GM23248 (cell line): ENCODE results near the gene GASK1A. TPM values are rescaled to one million over a fixed set of nuclear protein-coding genes. Genes with fewer than 3 reads are reported as not detected.
"Not testable (repeated sequence)": the region's sequence is repeated elsewhere in the genome, so short reads cannot be mapped to it uniquely, and the experiment has no call there.

Experiments
- DNase-seq: peaks from one replicate; pipeline ENCODE4 v3.0.0-alpha.2; 2015
- H2AFZ ChIP-seq: fragments of 200-600 bp; sonication (generic); 2 replicates; pipeline ENCODE4 v1.6.1; 2016; ENCODE audit warnings: antibody characterized with exemption
- H3F3A ChIP-seq: fragments of 200-600 bp; sonication (generic); 2 replicates; pipeline ENCODE4 v1.6.1; 2016; ENCODE audit warnings: mild to moderate bottlenecking, antibody characterized with exemption, mixed run types; ENCODE audit not compliant: insufficient read depth
- H3K27ac ChIP-seq: fragments of 200-600 bp; sonication (generic); 2 replicates; pipeline ENCODE4 v1.5.1; 2016; ENCODE audit warnings: mild to moderate bottlenecking
- H3K27me3 ChIP-seq: fragments of 200-600 bp; sonication (generic); replicated peaks from 2 replicates; pipeline ENCODE4 v1.6.1; 2016; ENCODE audit warnings: mild to moderate bottlenecking; ENCODE audit not compliant: insufficient read depth
- H3K36me3 ChIP-seq: fragments of 200-600 bp; sonication (generic); 2 replicates; pipeline ENCODE4 v1.6.1; 2016; ENCODE audit warnings: low read depth, mild to moderate bottlenecking
- H3K4me1 ChIP-seq: fragments of 200-600 bp; sonication (generic); 2 replicates; pipeline ENCODE4 v1.6.1; 2016; ENCODE audit warnings: mild to moderate bottlenecking; ENCODE audit not compliant: insufficient read depth
- H3K4me2 ChIP-seq: fragments of 200-600 bp; sonication (generic); one replicate; pipeline ENCODE4 v1.6.1; 2016; ENCODE audit warnings: mild to moderate bottlenecking; ENCODE audit not compliant: unreplicated experiment
- H3K4me3 ChIP-seq: fragments of 200-600 bp; sonication (generic); 2 replicates; pipeline ENCODE4 v1.5.1; 2016; ENCODE audit warnings: mild to moderate bottlenecking
- H3K79me2 ChIP-seq: fragments of 200-600 bp; sonication (generic); 2 replicates; pipeline ENCODE4 v1.6.1; 2016; ENCODE audit warnings: mild to moderate bottlenecking; ENCODE audit not compliant: insufficient read depth
- H3K9ac ChIP-seq: fragments of 200-600 bp; sonication (generic); 2 replicates; pipeline ENCODE4 v1.6.1; 2016; ENCODE audit warnings: mild to moderate bottlenecking
- H3K9me2 ChIP-seq: fragments of 200-600 bp; sonication (generic); 2 replicates; pipeline ENCODE4 v1.6.1; 2016; ENCODE audit warnings: mixed run types, mild to moderate bottlenecking, moderate library complexity; ENCODE audit not compliant: insufficient read depth
- H3K9me3 ChIP-seq: fragments of 200-600 bp; sonication (generic); one replicate; pipeline ENCODE4 v1.6.1; 2017; ENCODE audit warnings: low read depth
- H4K20me1 ChIP-seq: fragments of 200-600 bp; sonication (generic); 2 replicates; pipeline ENCODE4 v1.6.0; 2016; ENCODE audit not compliant: insufficient read depth
- EZH2 ChIP-seq: fragments of 200-600 bp; sonication (generic); IDR thresholded peaks from 2 replicates; pipeline ENCODE4 v1.6.1; 2018; ENCODE audit warnings: antibody characterized with exemption, mild to moderate bottlenecking; ENCODE audit not compliant: insufficient read depth, poor library complexity, severe bottlenecking
- EZH2phosphoT487 ChIP-seq: fragments of 200-600 bp; sonication (generic); IDR thresholded peaks from 2 replicates; pipeline ENCODE4 v1.6.1; 2018; ENCODE audit warnings: antibody characterized with exemption, moderate library complexity, mild to moderate bottlenecking, low read depth; ENCODE audit not compliant: insufficient read depth
- WGBS, 2 experiments: methylation state at CpG; one replicate each; pipeline ENCODE4 v1.1.6; 2015 to 2017; ENCODE audit warnings: low lambda C conversion rate in 2 of 2, low coverage in 1 of 2; ENCODE audit errors: missing lambda C conversion rate in 2 of 2; 5-methylcytosine and 5-hydroxymethylcytosine counted together
- in situ Hi-C: fragments of 300-500 bp; cut with MboI; formaldehyde crosslinking; loops from 2 replicates; pipeline ENCODE4 v1.15.0; 2020
- polyA plus RNA-seq: library from polyadenylated mRNA; unstranded; fragments of >200 nt; fragmentation: Nextera tagmentation; extraction: Ambion mirVana; gene quantifications from 2 replicates; pipeline ENCODE4 v1.2.1, GENCODE V29; 2016
- total RNA-seq: library from RNA; depleted of rRNA; stranded (reverse); fragments of >200 nt; shearing (Covaris generic); gene quantifications from 2 replicates; pipeline ENCODE4 v1.2.3, GENCODE V29; 2014

GASK1A gene
- total and polyA plus RNA-seq, 2 experiments from 2014 or later, result 0.08 to 1.8 TPM

DNA sequence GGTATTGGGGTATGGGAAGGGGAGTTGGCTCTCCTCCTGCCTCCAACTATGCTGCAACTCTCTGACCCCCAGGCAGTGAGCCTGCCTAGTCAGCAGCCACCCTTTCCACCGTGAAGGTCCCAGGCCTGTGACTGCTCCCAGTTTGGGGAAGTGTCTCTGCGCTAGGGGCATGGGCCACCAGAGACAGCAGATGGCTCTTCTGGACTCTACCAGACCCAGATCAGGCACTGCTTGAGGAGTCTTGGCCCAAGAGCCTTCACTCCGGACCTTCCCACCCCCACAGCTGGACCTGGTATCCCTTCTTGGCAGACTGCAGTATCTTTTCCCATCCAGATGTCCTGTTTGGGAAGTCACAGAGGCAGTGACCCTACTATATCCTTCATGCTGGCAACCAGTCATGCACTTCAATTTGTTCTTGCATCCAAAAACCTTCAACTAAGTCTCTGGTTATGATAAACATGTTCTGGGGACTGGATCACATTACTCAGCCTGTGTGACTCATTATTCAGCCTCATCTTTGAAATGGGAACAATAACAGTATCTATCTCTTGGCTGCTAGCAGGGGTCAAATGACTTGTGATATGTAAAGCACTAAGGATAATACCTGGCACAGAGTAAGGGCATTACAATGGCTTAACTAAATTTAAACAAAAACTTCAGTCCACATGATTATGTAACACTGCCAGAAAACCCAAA lies 64.1 kb downstream of the GASK1A start:
- H3K27me3 ChIP-seq, result no peaks in the 10 kb centered on the region
- H2AFZ ChIP-seq, result no peak overlapping the region
- no peaks in the 10 kb centered on the region for H3K79me2 ChIP-seq
- no peak overlapping the region for H3K9ac ChIP-seq
- H4K20me1 ChIP-seq, result no peaks in the 10 kb centered on the region
- H3K4me3 ChIP-seq, result no peak overlapping the region
- no peaks in the 10 kb centered on the region for H3K9me2 ChIP-seq
- no peaks in the 10 kb centered on the region for H3K36me3 ChIP-seq
- in situ Hi-C loops, result no loop called here
- no peaks in the 10 kb centered on the region for H3K4me1 ChIP-seq
- WGBS, 2 experiments, result 45 to 48% methylated on average over 3 of the region's 3 CpGs
- no peaks in the 10 kb centered on the region for H3F3A ChIP-seq
- peak; percentile 14 for DNase-seq
- H3K9me3 ChIP-seq, result no peaks in the 10 kb centered on the region
- H3K27ac ChIP-seq, result no peak overlapping the region
- H3K4me2 ChIP-seq, result no peak overlapping the region
- no peak for TF ChIP-seq EZH2
- no peak for TF ChIP-seq EZH2phosphoT487

GRCh38 chr3:43043793-43044192 lies 64.7 kb downstream of the GASK1A start:
- Histone ChIP-seq H3K36me3 (no peaks in the 10 kb centered on the region), H3K9ac (no peak overlapping the region), H3K27ac (no peak overlapping the region), H3K4me1 (no peaks in the 10 kb centered on the region), H4K20me1 (no peaks in the 10 kb centered on the region), H3K27me3 (no peaks in the 10 kb centered on the region), H3K9me3 (no peaks in the 10 kb centered on the region), H3K79me2 (no peaks in the 10 kb centered on the region), H3K4me3 (no peak overlapping the region), H2AFZ (no peak overlapping the region), H3K4me2 (no peak overlapping the region), H3K9me2 (no peaks in the 10 kb centered on the region), H3F3A (no peaks in the 10 kb centered on the region)
- no peak for TF ChIP-seq EZH2phosphoT487
- no peak for TF ChIP-seq EZH2
- 61 to 73% methylated on average over 2 of the region's 2 CpGs for WGBS, 2 experiments
- no peak for DNase-seq
- in situ Hi-C loops, result no loop called here

- H3K9me2 ChIP-seq, H2AFZ ChIP-seq, H3K36me3 ChIP-seq, DNase-seq, H3K4me2 ChIP-seq, H3K27ac ChIP-seq, in situ Hi-C loops, H3F3A ChIP-seq, H4K20me1 ChIP-seq, H3K4me1 ChIP-seq, H3K79me2 ChIP-seq, H3K9me3 ChIP-seq, H3K27me3 ChIP-seq, H3K9ac ChIP-seq, H3K4me3 ChIP-seq: not testable (repeated sequence)
Measured at GRCh38 chr3:43045079-43045478, 66.0 kb downstream of the GASK1A start.

GRCh38 chr3:43046583-43046982 lies 67.5 kb downstream of the GASK1A start:
- no peaks in the 10 kb centered on the region for H3K27me3 ChIP-seq
- no peak overlapping the region for H3K4me3 ChIP-seq
- H3K9ac ChIP-seq, result no peak overlapping the region
- H3K27ac ChIP-seq, result no peak overlapping the region
- WGBS, 2 experiments, result 13 to 27% methylated on average over 1 of the region's 1 CpG
- no peaks in the 10 kb centered on the region for H3K79me2 ChIP-seq
- H3K9me3 ChIP-seq, result peaks cover 6% of the 10 kb centered on the region
- no peak overlapping the region for H2AFZ ChIP-seq
- H3K4me1 ChIP-seq, result no peaks in the 10 kb centered on the region
- H4K20me1 ChIP-seq, result no peaks in the 10 kb centered on the region
- DNase-seq, result no peak
- H3K36me3 ChIP-seq, result no peaks in the 10 kb centered on the region
- no peak overlapping the region for H3K4me2 ChIP-seq
- in situ Hi-C loops, result no loop called here
- no peaks in the 10 kb centered on the region for H3K9me2 ChIP-seq
- H3F3A ChIP-seq, result no peaks in the 10 kb centered on the region
- TF ChIP-seq EZH2phosphoT487 (no peak), EZH2 (no peak)

DNA sequence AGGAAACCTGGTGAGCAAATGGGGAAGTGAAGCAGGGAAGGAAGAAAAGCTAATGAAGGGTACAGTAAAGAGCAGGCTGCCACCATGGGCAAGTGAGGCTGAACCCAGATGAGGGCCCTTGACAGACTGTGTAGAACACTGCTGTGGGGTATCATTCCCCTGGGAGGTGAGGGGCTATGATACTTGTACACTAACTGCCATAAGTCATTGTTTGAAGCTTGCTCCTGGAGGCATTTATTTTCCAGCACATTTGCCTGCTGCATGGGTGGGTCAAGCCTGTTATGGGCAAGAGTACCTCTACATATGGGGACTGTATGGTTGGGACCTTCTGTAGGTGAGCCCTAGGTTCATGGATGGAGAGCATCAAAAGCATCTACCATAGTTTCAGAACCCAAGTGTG lies 69.4 kb downstream of the GASK1A start:
- no peak overlapping the region for H2AFZ ChIP-seq
- H3K27ac ChIP-seq, result no peak overlapping the region
- no peak for TF ChIP-seq EZH2
- TF ChIP-seq EZH2phosphoT487, result no peak
- in situ Hi-C loops, result no loop called here
- no peaks in the 10 kb centered on the region for H4K20me1 ChIP-seq
- no peaks in the 10 kb centered on the region for H3K27me3 ChIP-seq
- H3K79me2 ChIP-seq, result no peaks in the 10 kb centered on the region
- DNase-seq, result no peak
- no peak overlapping the region for H3K9ac ChIP-seq
- no peaks in the 10 kb centered on the region for H3F3A ChIP-seq
- H3K36me3 ChIP-seq, result no peaks in the 10 kb centered on the region
- no peak overlapping the region for H3K4me2 ChIP-seq
- H3K9me2 ChIP-seq, result no peaks in the 10 kb centered on the region
- no peaks in the 10 kb centered on the region for H3K4me1 ChIP-seq
- H3K4me3 ChIP-seq, result no peak overlapping the region
- H3K9me3 ChIP-seq, result peaks cover 6% of the 10 kb centered on the region
